AG09309 (cell line): ENCODE results near the gene CHD6.
A peak's percentile ranks its signal among the peaks of the same experiment; 100 is the strongest.

Experiments used
- DNase-seq: peaks from one replicate; pipeline ENCODE4 v3.0.0-alpha.2; 2010; ENCODE audit warnings: low read depth
- H3K4me3 ChIP-seq: 2 replicates; pipeline ENCODE4 v1.5.1; 2011; ENCODE audit warnings: mild to moderate bottlenecking, low read depth, low read length, moderate library complexity; ENCODE audit not compliant: control insufficient read depth
- CTCF ChIP-seq: IDR thresholded peaks from 2 replicates; pipeline ENCODE4 v1.5.1; 2011; ENCODE audit warnings: mild to moderate bottlenecking, low read depth, low read length, inconsistent platforms; ENCODE audit not compliant: insufficient read depth, control insufficient read depth; ENCODE audit errors: missing control alignments

The CHD6 gene

GRCh38 chr20:41571006-41571405, 47.2 kb downstream of the CHD6 start:
- DNase-seq = no peak
- no peak overlapping the region for H3K4me3 ChIP-seq
- no peak for TF ChIP-seq CTCF

- no peak overlapping the region for H3K4me3 ChIP-seq
- DNase-seq = peak; percentile 4
- TF ChIP-seq CTCF = no peak
These were observed 47.6 kb downstream of the CHD6 start for GRCh38 chr20:41570557-41570956.

- DNase-seq = no peak
- no peak for TF ChIP-seq CTCF
- no peak overlapping the region for H3K4me3 ChIP-seq
These were observed 50.6 kb downstream of the CHD6 start for GRCh38 chr20:41567615-41568014.

- no peak for DNase-seq
- H3K4me3 ChIP-seq = no peak overlapping the region
- TF ChIP-seq CTCF = no peak
These were observed 51.2 kb downstream of the CHD6 start for GRCh38 chr20:41566896-41567527.

- no peak for DNase-seq
- H3K4me3 ChIP-seq = no peak overlapping the region
- no peak for TF ChIP-seq CTCF
These were observed 55.1 kb downstream of the CHD6 start for GRCh38 chr20:41563087-41563486.

GRCh38 chr20:41560970-41561369, 57.2 kb downstream of the CHD6 start:
- no peak for DNase-seq
- no peak for TF ChIP-seq CTCF
- H3K4me3 ChIP-seq = no peak overlapping the region

- H3K4me3 ChIP-seq = no peak overlapping the region
- DNase-seq = no peak
These were observed 58.5 kb downstream of the CHD6 start for GRCh38 chr20:41559658-41560057.

More at GRCh38 chr20:41559658-41560057, 58.5 kb downstream of the CHD6 start:
- no peak for TF ChIP-seq CTCF
